Central memory CD4-positive, alpha-beta T cell (primary cell): Measurements from ENCODE around the gene SLC2A9.

Experiments
- DNase-seq: peaks from one replicate; pipeline ENCODE4 v3.0.0; 2022

The SLC2A9 gene

GRCh38 chr4:10041036-10041435 lies 19.7 kb upstream of the SLC2A9 start:
- no peak for DNase-seq

DNA sequence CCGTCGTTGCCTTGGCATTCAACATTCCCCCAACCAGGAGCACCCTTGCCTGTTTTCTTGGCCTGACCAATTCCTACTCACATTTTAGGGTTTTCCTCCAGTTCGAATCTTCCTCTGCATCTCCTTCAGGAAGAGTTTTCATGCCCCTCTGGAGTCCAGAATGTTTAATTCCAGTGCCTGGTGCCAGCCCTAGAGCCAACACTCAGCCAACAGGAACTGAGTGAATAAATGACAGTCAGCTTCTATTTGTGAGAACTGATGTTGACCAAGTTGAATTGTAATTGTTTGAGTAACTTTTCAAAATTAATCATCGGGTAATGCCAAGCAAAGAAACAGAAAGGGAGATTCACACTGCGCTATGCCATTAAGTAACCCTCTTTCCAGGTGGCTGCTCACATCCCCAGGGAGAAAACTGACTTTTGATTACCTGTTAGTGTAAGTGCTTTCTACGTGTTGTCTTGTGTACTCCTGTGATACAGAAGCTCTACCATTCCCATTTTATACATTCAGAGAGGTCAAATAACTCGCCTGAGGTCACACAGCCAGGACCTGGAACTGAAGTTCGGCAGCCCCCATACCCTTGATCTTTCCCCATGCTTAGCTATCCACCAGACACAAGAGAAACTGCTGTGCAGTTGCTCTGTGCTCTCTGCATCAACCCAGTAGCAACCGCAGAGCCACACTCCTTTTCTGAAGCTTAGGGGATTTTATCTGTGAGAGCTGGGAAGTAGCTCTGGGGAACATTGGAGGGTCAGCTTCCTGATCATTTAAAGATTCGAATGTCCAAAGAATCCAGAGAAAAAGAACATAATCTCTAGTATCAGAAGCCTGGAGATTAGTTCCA lies 19.0 kb upstream of the SLC2A9 start:
- no peak for DNase-seq

DNA sequence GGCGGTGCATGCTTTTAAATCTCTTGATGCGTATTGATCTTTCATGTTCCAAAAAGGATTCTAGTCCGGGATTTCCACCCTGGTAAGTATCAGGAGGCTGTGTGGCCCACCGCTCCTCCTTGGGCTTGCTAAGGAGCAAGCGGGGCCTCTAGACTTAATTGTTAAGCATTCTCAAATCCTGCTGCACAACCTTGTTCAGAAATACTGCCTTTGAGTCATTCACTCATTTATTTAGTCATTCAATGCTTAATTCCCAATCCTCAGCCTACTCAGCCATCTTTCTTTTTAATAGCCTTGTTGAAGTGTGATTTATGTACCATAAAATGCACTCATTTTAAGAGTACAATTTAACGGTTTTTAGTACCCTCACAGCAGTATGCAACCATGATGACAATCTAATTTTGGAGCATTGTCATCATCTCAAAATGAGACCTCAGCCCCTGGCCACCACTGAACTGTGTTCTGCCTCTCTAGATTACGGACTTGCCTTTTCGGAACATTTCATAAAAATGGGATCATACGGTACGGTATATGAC lies 15.6 kb upstream of the SLC2A9 start:
- no peak for DNase-seq

- no peak for DNase-seq
Measured at GRCh38 chr4:10035130-10035529, 13.8 kb upstream of the SLC2A9 start.

DNA sequence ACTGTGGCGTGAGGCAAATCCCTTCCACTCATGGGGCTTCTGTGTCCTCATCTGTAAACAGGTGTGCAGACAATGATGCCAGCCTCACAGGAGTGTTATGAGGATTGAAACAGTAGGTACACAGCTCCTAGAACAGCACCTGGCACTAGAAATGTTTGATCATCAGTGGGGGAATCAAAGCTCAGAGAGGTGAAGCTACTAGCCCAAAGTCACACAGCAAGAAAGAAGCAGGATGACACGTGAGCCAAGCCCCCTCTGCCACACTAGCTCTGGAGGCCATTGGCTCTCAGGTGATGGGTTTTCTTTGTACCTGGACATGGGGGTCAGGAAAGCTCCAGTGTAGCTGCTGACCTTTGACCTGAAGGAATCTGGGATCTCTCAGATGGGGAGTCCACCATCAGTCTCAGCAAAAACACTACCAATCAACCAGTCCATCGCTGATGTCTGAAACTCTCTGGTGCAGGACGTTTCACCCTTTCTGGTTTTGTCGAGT lies 13.4 kb upstream of the SLC2A9 start:
- no peak for DNase-seq

- no peak for DNase-seq
Measured at GRCh38 chr4:10034136-10034535, 12.8 kb upstream of the SLC2A9 start.

GRCh38 chr4:10033191-10033881 lies 12.0 kb upstream of the SLC2A9 start:
- no peak for DNase-seq

DNA sequence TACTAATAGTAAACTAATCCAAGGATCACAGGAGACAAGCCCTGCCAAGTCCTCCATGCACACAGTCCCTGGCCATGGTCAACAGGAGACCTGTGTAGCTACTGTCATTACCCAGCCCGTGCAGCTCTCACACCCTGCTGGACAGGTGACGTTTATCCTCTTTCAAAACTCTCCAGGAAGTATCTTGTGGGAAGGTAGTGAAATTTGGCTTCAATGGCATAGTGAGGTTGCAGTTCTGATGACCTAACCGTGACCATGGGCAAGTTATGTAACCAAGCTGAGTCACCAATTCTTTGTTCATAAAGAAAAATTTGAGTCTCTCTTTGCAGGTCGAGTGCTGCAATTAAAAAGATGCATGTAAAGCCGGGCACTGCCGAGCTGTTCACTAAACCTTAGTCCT lies 11.3 kb upstream of the SLC2A9 start:
- DNase-seq: no peak

DNA sequence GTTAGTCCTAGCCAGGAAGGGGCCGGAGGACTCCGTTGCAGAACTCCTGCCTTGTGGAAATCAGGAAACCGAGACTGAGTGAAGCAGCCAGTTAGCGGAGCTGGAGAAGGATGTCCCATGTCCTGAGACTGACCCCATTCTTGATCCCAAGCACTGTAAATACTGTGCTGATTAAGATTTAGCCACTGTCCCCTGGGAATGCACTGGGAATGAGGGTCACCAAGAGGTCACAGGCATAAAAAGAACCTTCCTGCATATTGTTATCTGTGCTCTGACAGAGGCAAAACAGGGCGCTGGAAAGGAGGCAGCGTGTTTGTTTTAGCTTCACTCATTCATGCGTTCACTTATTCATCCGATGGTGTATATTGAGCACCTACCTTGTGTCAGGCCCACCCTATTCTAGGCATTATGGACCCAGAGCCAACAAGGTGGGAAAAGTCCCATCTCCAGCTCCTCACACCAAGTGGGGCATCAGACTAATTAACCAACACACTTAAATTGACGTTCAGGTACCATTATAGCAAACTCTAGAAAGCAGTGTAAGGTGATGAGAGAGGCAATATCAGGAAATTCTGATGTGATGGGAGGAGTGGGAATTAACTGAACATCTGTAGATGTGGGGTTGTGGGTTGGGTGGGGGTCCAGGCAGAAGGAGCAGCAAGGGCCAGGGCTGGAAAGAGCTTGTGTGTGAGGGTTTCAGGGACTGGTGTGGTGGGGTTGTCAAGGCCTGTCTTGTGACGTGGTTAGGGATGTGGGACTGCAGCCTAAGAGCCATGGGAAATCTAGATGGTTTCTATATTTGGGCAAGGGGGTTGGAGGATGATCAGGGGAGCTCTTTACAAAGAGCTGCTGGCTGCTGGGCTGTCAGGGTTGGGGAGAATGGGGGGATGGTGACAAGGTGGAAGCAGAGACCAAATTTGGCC lies 10.6 kb upstream of the SLC2A9 start:
- DNase-seq: no peak

DNA sequence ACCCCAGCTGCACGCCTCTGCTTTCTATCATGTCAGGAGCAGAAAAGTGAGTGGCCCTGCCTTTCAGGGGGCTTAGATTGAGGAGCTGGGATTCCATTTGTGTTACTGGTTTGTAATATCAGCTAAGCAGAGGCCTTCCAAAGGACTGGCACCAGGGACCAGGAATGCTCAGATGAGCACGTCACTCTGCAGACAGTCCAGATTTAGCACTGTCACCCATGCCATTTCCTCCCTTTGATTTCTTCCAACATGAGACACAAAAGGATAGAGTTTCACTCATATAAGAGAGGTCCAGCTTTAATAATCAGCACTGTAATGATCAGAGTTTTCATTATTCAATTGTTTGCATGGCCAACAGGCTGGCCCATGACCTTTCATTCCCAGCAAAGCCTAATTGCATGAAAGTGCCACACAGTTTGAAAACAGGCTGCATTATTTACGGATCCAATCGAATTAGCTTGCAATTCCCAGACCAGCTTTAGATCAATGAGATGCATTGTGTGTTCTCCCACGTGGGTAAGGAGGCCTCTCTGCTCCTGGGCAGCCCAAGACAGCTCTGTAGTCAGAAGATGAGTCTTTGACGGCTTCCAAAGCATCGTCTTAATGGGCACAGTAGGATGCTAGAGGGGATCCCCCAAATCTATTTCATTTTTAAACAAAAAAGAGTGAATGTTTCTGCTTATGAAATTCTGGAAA lies 9.8 kb upstream of the SLC2A9 start:
- DNase-seq: no peak

- no peak for DNase-seq
Measured at GRCh38 chr4:10029403-10029802, 8.1 kb upstream of the SLC2A9 start.

GRCh38 chr4:10028910-10029309 lies 7.6 kb upstream of the SLC2A9 start:
- DNase-seq: no peak

DNA sequence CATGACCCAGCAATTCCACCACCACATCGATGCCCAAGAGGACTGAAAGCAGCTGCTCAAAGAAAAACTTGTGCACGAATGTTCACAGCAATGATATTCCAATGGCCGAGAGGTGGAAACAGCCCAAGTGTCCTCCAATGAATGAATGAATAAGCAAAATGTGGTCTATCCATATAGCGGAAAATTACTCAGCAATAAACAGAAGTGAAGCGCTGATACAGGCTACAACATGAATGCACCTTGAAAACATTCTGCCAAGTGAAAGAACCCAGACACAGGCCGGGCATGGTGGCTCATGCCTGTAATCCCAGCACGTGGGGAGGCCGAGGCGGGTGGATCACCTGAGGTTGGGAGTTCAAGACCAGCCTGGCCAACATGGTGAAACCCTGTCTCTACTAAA lies 5.2 kb upstream of the SLC2A9 start:
- DNase-seq: no peak

- DNase-seq: no peak
Measured at GRCh38 chr4:10025230-10025806, 4.0 kb upstream of the SLC2A9 start.

DNA sequence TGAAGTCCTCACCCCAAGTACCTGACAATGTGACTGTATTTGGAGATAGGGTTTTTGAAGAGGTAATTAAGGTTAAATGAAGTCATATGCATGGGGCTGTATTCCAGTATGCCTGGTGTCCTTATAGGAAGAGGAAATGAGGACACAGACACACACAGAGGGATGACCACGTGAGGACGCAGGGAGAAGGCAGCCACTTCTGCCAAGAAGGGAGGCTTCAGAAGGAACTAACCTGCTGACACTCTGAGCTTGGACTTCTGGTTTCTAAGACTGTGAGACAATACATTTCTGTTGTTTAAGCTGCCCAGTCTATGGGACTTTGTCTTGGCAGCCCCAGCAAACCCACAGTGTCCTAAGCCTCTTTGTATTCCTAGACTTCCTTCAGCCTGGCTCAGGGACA lies 3.0 kb upstream of the SLC2A9 start:
- DNase-seq: no peak

GRCh38 chr4:10023806-10024205 lies 2.5 kb upstream of the SLC2A9 start:
- no peak for DNase-seq

- no peak for DNase-seq
Measured at GRCh38 chr4:10023050-10023419, 1.7 kb upstream of the SLC2A9 start.

DNA sequence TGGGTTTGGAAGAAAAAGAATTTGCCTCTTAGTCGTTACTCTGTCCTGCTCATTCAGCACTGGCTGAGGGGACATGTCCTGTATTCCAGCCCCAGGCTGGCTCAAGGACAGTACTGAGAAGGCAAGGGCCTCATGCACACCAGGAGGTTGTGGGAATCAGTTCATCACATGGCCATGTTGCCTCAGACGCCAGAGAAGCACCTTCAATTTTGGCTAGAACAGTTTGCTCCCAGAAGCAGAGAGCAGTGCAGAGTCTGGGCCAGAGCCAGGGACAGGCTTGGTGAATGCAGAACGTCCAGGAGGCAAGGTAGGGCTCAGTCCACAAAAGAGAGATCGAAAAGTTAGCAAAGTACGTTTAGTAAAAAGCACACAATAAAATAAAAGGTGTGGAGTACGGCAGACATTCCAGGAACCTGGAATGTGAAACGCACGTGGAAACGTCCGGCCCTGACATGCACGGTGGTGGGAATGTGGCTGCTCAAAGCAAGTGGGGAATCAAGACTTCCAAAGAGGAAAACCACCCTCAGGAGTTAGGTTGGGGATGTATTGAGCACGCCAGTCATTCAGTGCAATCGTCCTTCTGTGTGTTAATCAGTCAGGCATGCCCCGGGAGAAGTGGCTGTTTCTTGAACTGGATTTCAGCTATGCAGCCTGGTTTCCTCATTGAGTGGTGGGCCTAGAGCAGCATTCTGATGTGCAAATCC lies 1.2 kb upstream of the SLC2A9 start:
- no peak for DNase-seq

- no peak for DNase-seq
Measured at GRCh38 chr4:10021653-10022023, 341 bp upstream of the SLC2A9 start.

GRCh38 chr4:10020106-10020505 lies 1.2 kb downstream of the SLC2A9 start:
- DNase-seq: no peak

DNA sequence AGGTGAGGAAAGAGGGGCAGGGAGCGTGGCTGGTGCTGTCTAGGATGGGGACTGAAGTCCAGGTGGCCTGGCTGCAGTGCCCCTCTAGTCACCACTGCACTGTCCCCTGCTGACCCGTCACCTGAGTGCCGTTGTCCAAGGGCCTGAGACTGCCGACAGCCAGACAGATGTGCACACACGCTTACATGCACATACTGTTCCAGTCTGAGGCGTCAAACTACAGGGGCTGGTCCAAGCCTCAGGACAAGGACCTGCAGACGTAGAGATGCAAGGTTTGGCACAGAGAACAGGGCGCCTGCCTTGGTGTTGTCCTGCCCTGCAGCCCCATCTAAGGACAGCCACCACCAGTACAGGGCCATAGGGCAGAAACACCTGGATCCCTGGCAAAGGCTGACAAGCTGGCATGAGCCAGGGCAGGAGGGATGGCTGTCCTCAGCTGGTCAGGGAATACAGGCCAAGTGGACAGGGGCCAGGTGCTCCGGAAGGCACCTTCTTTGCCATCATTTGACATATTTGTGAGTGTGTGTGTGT lies 1.7 kb downstream of the SLC2A9 start:
- DNase-seq: no peak
